ENCODE data around the gene STAT3.
"Not testable (repeated sequence)": the region's sequence is repeated elsewhere in the genome, so short reads cannot be mapped to it uniquely, and the experiment has no call there.

- not testable (repeated sequence) for TF ChIP-seq CTCF (IDR thresholded peaks at IDR 0.05; ENCODE audit: low read depth, low read length, poor library complexity, severe bottlenecking); EZH2phosphoT487 (IDR thresholded peaks at IDR 0.05; ENCODE audit: borderline replicate concordance, low read length)
These were observed 12.7 kb upstream of the STAT3 start for GRCh38 chr17:42400844-42401375.

All from DOHH2 (cell line).